CD4-positive, alpha-beta T cell treated with Interleukin-15 for 4 hours (primary cell): ENCODE data around the gene MMP24OS.

Experiments used
- DNase-seq: peaks from one replicate; pipeline ENCODE4 v3.0.0-alpha.2; 2020; ENCODE audit warnings: low spot score

Gene MMP24OS

DNA sequence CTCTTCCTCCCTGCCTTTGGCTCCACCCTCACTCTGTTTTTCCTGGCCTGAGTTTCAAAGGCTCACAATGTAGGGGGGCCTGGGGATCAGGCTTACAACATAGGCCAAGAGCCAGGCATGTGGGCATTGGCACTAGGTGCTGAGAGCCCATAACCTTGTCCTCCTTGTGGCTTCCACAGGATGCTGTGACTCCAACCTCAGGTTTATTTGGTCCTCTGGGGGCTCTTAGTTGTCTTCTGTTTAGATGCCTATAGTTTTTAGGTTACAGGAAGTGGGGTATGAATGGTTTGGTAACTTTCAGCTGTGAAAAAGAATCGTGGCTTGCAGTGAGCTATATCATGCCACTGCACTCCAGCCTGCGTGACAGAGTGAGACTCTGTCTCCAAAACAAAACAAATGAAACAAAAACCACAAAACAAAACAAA is 25.9 kb downstream of the MMP24OS start:
- peak; percentile 44 for DNase-seq

DNA sequence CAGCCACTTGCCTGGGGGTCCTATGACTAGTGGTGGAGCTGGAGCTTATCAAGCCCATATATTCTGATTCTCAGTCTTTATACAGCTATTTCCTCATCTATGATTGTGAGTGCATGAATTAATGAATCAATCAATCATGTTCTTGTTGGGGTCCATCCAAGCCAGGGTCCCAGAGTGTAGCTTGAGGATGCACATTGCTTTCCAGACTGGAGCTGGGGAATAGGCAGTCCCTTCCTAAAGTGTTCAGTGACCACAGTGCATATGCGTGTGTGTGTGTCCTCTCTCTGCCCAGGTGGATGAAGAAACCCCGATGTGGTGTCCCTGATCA is 26.3 kb downstream of the MMP24OS start:
- no peak for DNase-seq

DNA sequence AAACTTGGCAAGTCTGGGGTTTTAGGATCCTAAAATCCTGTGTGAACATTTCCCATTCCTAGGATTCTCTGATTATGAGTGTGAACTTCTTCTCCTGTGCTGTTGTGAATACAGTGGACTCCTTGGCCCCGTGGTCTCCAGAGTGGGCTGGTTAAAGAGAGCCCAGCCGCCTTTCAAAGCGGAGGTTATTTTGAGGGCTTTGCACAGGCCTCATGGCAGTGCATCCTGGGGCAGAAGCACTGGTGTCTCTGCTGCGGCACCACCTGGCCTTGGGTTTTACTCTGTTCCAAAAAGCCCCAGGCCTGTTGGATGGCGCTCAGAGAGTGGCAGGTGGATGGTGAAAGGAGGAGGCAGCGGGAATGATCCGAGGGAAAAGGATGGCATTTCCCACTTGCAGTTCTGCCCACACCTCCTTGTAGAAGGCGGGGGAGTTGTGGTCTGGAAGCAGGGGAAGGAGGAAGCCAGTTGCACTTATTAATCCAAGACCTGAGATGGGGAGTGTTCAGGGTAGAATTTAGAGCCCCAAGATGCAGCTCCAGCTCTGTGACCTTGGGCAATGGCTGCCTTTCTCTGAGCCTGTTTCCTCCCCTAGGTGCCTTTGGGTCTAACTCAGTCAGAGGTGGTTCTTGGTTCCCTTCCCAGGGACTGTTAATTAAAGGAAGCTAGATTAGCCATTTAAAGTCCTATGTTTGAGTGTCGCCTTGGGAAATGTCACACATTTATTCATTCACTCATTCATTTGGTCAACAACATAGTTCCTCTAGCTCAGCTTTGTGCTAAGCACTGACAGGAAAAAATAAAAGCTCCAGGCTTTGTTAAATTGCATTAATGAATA is 29.1 kb downstream of the MMP24OS start:
- DNase-seq = no peak

DNA sequence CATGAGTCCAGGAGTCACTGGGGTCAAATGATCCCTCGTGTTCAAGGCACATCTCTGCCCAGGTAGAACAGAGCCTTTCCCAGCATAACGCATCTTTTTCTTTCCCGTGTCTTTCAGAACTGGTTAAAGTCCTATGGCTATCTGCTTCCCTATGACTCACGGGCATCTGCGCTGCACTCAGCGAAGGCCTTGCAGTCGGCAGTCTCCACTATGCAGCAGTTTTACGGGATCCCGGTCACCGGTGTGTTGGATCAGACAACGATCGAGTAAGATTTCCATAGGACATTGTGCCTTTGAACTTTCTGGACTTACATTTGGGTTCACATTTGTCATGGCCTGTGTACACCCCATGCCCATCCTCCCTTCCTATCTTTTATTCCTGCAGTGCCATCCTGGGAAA is 31.2 kb downstream of the MMP24OS start:
- DNase-seq = no peak

DNA sequence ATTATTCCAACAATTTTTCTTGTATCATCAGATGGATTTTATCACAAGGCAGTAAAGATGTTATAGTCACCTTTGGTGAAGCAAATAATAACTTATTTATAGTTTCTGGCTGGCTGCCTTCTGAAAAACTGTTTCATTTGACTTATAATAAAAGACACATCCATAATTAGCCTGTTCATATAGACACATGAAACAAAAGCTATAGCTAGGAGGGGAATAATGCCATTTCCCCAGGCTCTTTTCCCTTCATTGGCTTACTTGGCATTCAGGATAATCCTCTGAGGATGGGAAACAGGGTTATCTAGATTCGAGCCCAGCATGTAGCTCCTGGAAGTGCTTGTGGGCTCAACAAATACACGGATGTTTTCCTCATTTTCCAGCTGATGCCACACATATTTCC is 33.9 kb downstream of the MMP24OS start:
- no peak for DNase-seq

DNA sequence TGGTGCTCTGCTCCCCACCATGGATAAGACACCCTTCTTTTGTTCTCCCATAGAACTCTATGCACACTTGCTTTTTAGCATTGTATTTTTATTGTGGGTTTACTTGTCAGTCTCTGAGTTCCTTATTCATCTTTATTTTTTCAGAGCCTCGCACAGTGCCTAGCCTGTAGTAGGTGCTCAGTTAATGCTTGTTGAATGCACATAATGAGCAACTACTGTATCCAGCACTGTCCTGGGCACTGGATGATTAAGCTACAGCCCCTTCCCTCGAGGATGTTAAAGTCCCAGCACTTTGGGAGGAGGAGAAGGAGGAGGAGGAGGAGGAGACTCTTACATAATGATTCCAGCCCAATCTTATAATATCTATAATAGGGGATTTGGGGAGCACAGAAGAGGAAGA is 34.6 kb downstream of the MMP24OS start:
- no peak for DNase-seq

DNA sequence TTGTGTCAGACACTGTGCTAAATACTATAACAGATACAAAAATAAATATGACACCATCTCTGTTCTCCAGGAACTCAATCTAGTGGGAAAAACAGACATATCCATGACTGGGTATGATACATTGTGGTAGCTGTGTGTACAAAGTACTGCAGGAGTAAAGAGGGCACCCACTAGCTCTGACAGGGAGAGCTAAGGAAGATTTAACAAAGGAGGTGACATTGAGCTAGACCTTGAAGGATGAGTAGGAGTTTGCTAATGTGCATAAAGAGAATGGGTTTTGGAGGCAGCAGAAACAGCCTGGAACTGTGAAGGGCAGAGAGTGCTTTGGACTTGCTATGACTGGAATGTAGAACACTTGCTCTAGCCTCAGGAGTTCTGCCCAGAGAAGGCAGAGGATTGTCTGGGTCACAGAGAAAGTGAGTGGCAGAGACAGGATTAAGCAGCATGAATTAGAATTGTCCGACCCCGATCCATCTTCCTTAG is 37.1 kb downstream of the MMP24OS start:
- DNase-seq = no peak

DNA sequence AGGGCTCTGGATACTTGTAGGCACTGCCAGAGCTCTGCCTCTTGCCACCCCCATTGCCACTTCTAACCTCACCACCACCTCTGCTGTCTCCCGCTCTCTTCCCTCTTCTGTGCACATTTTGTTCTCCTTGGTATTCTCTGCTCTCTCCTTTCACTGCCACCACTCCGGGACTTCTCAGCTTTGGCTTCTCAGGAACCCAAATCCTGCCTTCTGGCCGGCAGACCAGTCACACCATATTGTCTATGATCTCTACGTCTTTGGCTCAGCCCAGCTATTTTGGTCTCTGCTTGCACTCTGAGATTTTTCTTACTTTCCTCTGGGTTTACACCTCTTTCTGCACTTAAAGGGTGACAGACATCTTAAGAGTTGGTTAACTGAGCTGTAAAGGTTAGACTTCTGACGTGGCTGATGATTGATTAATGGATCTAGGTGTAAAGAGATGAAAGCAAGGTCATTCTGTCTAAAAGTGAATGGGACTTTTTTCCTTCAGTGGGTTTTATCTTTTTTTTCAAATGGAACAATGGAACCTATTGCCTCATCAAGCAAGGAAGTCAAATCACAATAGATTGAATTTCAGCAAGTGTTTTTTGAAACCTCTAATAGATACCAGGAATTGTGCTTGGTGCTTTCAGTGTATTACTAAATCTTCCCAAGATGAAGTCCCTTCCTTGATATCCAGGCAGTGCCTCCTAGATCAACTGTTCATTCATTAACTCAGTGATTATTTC is 37.7 kb downstream of the MMP24OS start:
- DNase-seq = no peak

DNA sequence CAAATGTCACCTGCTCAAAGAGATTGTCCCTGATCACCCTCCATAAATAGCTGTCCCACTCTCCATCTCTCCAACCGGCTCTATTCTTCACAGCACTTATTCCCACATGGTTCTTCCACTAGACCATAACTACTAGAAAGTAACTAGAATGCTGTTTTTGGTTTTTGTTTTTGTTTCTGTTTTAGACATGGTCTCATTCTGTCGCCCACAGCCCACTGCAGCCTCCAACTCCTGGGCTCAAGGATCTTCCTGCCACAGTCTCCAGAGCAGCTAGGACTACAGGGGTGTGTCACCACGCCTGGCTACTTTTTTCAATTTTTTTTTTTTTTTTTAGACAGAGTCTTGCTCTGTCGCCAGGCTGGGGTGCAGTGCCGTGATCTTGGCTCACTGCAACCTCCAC is 39.2 kb downstream of the MMP24OS start:
- no peak for DNase-seq

DNA sequence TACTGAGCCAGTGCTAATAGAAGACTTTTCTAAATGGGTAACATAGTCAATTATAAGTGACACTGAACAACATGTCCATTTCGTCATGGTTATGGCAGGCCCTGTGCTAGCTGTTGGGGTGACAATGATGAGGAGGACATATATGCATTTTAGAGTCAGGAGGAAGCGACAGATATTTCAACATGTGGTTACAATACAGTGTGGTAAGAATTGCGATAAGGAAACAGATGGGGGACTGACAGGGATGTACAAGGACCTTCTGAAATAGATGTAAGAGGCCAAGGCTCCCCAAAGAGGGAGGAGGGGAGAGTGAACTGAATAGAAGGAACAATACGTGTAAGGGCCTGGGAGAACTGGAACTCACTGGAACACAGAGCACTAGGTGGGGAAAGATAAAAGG is 39.8 kb downstream of the MMP24OS start:
- no peak for DNase-seq

DNA sequence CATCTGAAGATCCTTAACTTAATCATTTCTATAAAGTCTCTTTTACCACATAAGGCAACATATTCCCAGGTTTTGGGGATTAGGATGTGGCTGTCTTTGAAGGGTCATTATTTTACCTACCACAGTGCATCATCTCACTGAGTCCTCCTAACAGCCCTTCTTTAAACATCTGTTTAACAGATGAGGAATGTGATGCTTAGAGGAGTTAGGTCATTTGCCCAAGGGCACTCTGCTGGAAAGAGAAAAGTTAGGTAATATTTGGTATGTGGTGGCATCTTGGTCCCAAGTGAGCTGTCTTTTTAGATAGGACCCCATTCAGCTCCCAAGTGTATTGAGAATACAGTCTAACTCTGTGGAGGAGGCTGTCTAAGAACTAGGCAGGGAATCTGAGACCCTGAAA is 40.4 kb downstream of the MMP24OS start:
- DNase-seq = no peak

DNA sequence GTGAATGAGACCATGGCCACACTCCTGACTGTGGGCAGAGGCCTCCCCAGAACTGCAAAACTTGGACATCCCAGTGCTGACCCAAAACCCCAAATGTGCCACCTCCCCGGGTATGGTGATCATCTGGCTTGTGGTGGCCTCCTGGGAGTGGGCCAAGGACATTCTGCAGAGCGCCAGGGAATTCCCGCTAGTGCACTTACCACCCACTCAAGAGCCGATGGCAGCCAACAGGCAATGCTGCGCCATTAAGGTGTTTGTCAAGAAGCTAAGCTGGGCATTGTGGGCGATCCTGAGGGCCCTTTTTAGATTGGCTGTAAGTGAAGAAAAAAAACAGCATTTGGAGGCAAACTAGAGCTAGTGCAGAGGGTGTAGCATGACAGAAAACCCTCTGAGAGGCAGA is 42.0 kb downstream of the MMP24OS start:
- DNase-seq = no peak

DNA sequence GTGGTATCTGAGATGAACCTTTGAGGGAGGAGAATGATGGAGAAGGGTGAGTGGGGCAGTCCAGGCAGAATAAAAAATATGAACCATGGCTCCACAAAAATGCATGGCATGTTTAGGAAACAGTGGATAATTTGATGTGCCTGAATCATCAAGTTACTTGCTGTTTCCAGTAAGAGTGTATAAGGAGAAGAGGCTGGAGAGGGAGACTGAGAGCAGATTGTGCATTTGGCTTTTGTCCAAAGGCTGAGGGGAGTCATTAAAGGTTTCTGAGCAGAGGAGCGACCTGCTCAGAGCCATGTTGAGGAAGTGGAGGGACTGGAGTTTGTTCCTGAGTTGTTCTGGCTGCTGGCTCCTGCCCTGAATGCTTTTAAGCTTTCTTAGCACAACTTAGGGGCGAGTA is 45.3 kb downstream of the MMP24OS start:
- DNase-seq = no peak

DNA sequence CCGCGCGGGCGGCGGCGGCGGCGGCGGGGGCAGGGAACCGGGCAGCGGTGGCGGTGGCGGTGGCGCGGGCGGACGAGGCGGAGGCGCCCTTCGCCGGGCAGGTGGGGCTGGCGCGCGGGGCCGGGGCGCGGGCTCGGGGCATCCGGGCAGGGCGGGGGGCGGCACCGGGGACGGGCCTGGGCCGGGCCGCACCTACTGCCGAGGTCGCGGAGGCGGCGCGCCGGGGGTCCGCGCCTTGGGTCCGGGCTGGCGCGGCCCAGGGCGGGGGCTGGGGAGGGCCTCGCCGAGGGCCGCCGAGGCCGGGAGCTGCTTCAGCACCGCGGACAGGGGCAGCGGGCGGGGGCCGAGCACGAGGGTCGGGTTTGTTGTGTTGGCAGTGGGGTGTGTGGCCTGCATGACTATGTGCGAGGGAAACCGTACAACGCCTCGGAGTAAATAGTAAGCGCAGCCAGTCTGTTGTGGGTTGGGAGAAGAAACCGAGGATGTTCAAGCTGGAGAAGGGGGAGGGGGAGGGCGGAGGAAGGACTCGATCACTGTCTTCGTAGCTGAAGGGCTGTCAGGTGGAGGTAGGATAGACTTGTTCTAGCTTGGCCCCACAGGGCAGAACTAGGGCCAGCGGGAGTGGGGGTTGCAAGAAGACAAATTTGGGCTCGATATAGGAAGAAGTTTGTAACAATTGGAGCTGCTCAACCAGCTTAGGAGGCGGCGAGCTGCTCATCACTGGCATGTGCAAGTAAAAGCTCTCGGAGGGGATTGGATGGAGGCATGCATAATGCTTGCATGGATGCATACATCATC is 50.8 kb downstream of the MMP24OS start:
- peak; percentile 17 for DNase-seq
